Lower leg skin (tissue), 4 donors: Measurements from ENCODE around the gene PACS1. TPM values are rescaled to one million over a fixed set of nuclear protein-coding genes. Genes with fewer than 3 reads are reported as not detected.
A peak's percentile ranks its signal among the peaks of the same experiment; 100 is the strongest.

Source experiments
- DNase-seq, 2 donors: peaks; one replicate each; pipeline ENCODE4 v3.0.0-alpha.2; 2019; ENCODE audit warnings: low spot score in 2 of 2
- H3K4me3 ChIP-seq: fragments of 200-600 bp; sonication (generic); 2 replicates; pipeline ENCODE4 v1.5.1; 2017; ENCODE audit warnings: mild to moderate bottlenecking, low read depth; ENCODE audit not compliant: poor library complexity, severe bottlenecking
- POLR2A ChIP-seq, 2 donors: fragments of 450-650 bp; IDR thresholded peaks; one replicate each; pipeline ENCODE4 v1.6.1; 2016 to 2017; ENCODE audit warnings: antibody characterized with exemption in 2 of 2, mild to moderate bottlenecking in 1 of 2, moderate library complexity in 1 of 2
- WGBS, 2 donors: methylation state at CpG; one replicate each; pipeline ENCODE4 v1.1.5; 2018; 5-methylcytosine and 5-hydroxymethylcytosine counted together
- intact Hi-C: fragments of 100-400 bp; cut with DNase I; formaldehyde crosslinking; loops from one replicate; pipeline ENCODE4 v1.15.0; 2023; ENCODE audit warnings: low total_unique reads
- total RNA-seq, 4 donors: library from RNA; depleted of rRNA; stranded (reverse); fragments of >200 nt; gene quantifications; one replicate each; pipeline ENCODE4 v1.1.0, GENCODE V29; 2016
- TF ChIP-seq, protein P1 (sequence below), 3 donors: fragments of 450-650 bp; IDR thresholded peaks; one replicate each; pipeline ENCODE4 v1.5.1; 2016; ENCODE audit warnings: antibody characterized with exemption in 3 of 3, mild to moderate bottlenecking in 3 of 3, moderate library complexity in 2 of 3

The PACS1 gene
- total RNA-seq, 4 donors from 2014 or later, result 26.7 to 41.1 (median 32.4) TPM

DNA sequence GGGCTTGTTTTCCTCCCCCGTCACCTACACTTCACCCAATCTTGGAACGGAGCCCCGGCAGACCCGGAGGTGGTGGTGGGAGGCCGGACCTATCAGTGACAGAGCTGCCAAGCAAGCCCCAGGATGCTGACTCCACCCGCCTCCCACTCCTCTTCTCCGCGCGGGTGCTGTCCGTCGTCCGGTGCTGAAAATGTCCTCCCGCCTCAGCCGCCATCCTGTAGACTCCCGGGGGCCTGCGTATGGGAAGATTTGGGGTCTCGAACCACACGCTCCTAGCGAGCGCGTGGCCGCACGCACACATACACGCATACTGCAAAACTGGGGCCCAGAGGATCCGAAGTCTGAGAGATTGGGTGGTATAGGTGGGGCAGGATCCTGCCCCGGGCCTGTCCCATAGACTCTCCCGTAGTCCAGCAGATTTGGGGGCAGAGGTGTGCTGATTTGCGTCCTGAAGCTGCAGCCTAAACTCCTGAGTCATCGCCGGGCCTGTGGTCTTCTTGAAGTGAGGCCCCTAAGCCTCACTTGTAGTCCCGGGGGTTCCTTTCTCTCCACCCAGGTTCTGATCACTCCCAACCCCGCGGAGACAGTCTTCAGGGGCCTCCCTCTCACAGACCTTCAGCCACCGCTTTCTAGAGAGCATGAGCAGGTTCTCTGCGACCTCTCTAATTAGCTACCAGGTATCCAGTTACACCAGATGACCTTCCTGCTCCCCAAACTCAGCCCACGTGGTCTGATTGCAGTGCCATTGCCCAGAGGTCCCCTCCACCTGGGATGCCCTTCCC lies 219.7 kb downstream of the PACS1 start:
- TF ChIP-seq, protein P1, sequence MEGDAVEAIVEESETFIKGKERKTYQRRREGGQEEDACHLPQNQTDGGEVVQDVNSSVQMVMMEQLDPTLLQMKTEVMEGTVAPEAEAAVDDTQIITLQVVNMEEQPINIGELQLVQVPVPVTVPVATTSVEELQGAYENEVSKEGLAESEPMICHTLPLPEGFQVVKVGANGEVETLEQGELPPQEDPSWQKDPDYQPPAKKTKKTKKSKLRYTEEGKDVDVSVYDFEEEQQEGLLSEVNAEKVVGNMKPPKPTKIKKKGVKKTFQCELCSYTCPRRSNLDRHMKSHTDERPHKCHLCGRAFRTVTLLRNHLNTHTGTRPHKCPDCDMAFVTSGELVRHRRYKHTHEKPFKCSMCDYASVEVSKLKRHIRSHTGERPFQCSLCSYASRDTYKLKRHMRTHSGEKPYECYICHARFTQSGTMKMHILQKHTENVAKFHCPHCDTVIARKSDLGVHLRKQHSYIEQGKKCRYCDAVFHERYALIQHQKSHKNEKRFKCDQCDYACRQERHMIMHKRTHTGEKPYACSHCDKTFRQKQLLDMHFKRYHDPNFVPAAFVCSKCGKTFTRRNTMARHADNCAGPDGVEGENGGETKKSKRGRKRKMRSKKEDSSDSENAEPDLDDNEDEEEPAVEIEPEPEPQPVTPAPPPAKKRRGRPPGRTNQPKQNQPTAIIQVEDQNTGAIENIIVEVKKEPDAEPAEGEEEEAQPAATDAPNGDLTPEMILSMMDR (IDR thresholded peaks at IDR 0.05), result no peak
- no peak for TF ChIP-seq POLR2A (IDR thresholded peaks at IDR 0.05)
- peak in 1 of 2 donors; percentile 93 for DNase-seq
- intact Hi-C loops, result loop anchor here (5.0 kb wide), 1 partner anchor 67 kb away; no protein-coding TSS in a partner anchor

GRCh38 chr11:66290330-66290621 lies 220.2 kb downstream of the PACS1 start:
- 68 to 92% methylated on average over 2 of the region's 2 CpGs for WGBS, 2 donors
- TF ChIP-seq POLR2A (IDR thresholded peaks at IDR 0.05), result no peak
- TF ChIP-seq, protein P1 (IDR thresholded peaks at IDR 0.05), result no peak
- no peak for DNase-seq

More for the DNA sequence above, 219.7 kb downstream of the PACS1 start:
- H3K4me3 ChIP-seq, result peak overlapping the region; percentile 31
- WGBS, 2 donors, result 12 to 13% methylated on average over 34 to 36 of the region's 36 CpGs

DNA sequence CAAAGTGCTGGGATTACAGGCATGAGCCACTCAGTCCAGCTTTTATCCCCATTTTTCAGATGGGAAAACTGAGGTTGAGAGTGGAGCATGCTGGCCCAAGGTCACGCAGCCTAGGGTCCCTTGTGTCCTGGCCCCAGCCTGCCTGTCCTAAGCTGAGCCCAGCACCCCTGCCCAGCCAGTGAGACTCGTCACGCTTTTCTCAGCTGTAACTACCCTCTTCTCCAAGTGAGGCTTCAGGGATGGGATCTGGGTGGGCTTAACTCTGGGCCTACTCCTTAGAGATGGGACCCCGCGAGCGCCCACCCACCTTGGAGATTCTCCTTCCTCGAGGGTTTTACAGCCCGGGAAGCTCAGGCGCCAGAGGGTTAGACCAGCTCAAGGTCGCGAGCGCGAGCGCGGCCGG lies 221.2 kb downstream of the PACS1 start:
- no peak for DNase-seq
- TF ChIP-seq, protein P1 (IDR thresholded peaks at IDR 0.05), result no peak
- TF ChIP-seq POLR2A (IDR thresholded peaks at IDR 0.05), result no peak
- WGBS, 2 donors, result 24% methylated on average over 10 to 11 of the region's 16 CpGs
- no peak overlapping the region for H3K4me3 ChIP-seq
- intact Hi-C loops, result no loop called here

More at GRCh38 chr11:66290330-66290621, 220.2 kb downstream of the PACS1 start:
- intact Hi-C loops, result no loop called here
- H3K4me3 ChIP-seq, result no peak overlapping the region

- H3K4me3 ChIP-seq, result no peak within 1 kb of the TSS
- no peak for TF ChIP-seq POLR2A (IDR thresholded peaks at IDR 0.05)
- TF ChIP-seq, protein P1 (IDR thresholded peaks at IDR 0.05), result no peak
- no peak for DNase-seq
- WGBS, 2 donors, result 1 to 3% methylated on average over 28 to 40 of the region's 95 CpGs
- intact Hi-C loops, result no loop called here
Measured at GRCh38 chr11:66291706-66292542, 221.9 kb downstream of the PACS1 start, which contains the start of gene TMEM151A. TSS of gene TMEM151A (plus strand) at chr11:66291894. CDS start at chr11:66292014, 120 bp downstream.

DNA sequence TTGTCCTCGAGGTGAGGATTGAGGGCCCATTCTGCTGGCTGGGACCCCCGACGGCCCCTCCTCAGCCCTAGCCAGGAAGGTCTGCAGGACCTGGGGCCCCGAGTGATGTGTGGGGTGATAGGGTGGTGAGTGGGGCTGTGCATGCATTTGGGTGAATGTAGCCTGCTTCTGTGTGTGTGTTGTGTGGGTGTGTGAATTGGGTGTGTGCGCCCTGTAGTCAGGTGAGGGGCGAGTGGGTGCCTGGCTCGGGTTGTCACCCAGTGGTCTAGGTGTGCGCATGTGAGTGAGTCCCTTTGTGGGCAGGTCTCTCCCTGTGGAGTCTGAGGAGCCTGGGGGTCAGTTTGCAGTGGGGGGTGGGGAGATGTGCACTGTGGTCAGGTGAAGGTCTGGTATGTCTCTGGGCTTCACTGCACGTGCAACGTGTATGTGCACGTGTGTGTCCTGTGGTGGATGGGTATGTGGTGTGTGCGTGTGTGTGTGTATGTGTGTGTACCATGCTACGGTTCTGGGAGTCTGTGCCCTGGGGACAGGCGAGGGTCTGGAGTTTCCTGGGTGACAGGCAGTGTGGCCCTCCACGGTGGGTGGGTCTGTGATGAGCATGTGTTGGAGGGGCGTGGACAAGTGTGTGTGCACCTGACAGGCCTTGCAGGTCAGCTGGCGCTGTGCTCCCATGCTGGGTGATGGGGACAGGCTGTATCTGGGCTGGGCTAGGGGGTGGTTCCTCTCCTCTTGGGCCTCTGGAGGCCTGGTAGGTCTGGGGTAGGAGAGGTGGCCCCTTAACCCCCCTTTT lies 222.7 kb downstream of the PACS1 start:
- H3K4me3 ChIP-seq, result no peak overlapping the region
- TF ChIP-seq POLR2A (IDR thresholded peaks at IDR 0.05), result no peak
- TF ChIP-seq, protein P1 (IDR thresholded peaks at IDR 0.05), result peak in 1 of 3 donors; percentile 12
- 37 to 44% methylated on average over 16 to 17 of the region's 17 CpGs for whole genome bisulfite sequencing, 2 donors
- intact Hi-C loops, result no loop called here
- DNase-seq, result no peak
